ENCODE results near the gene CPNE7.

CPNE7 gene

GRCh38 chr16:89552329-89552728, 23.2 kb upstream of the CPNE7 start:
- Histone ChIP-seq H3K27me3 (replicated peaks; ENCODE audit: control insufficient read depth, insufficient read depth, low read length) (no peaks in the 10 kb centered on the region), H3K4me3 (replicated peaks; ENCODE audit: low read depth, low read length) (no peak overlapping the region), H3K36me3 (ENCODE audit: control insufficient read depth, insufficient read depth, low read length) (peaks cover 35% of the 10 kb centered on the region)
- DNase-seq (ENCODE audit: extremely low read depth, insufficient read length), result no peak
- TF ChIP-seq CTCF (IDR thresholded peaks at IDR 0.05; ENCODE audit: insufficient read depth, low read length, poor library complexity, severe bottlenecking), result no peak

- Histone ChIP-seq H3K4me3 (replicated peaks; ENCODE audit: low read depth, low read length) (no peak overlapping the region), H3K27me3 (replicated peaks; ENCODE audit: control insufficient read depth, insufficient read depth, low read length) (no peaks in the 10 kb centered on the region), H3K36me3 (ENCODE audit: control insufficient read depth, insufficient read depth, low read length) (peaks cover 33% of the 10 kb centered on the region)
- DNase-seq (ENCODE audit: extremely low read depth, insufficient read length), result no peak
- TF ChIP-seq CTCF (IDR thresholded peaks at IDR 0.05; ENCODE audit: insufficient read depth, low read length, poor library complexity, severe bottlenecking), result no peak
Observed at GRCh38 chr16:89552913-89553312, 22.6 kb upstream of the CPNE7 start.

DNA sequence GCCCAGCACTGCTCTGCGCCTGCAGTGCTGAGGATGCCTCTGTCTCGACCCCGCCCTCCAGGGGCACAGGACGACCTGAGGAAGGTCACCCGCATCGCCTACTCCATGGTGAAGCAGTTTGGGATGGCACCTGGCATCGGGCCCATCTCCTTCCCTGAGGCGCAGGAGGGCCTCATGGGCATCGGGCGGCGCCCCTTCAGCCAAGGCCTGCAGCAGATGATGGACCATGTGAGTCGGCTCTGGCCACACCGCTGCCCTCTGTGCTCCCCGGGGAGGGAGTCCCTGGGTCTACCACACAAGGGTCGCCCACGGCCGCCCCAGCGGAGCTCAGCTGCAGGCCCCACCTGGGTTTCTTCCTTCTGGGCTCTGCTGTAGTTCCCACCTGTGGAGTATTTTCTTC, 21.8 kb upstream of the CPNE7 start:
- Histone ChIP-seq H3K4me3 (replicated peaks; ENCODE audit: low read depth, low read length) (no peak overlapping the region), H3K27me3 (replicated peaks; ENCODE audit: control insufficient read depth, insufficient read depth, low read length) (no peaks in the 10 kb centered on the region), H3K36me3 (ENCODE audit: control insufficient read depth, insufficient read depth, low read length) (peaks cover 32% of the 10 kb centered on the region)
- DNase-seq (ENCODE audit: extremely low read depth, insufficient read length), result no peak
- TF ChIP-seq CTCF (IDR thresholded peaks at IDR 0.05; ENCODE audit: insufficient read depth, low read length, poor library complexity, severe bottlenecking), result no peak

- no peak for DNase-seq (ENCODE audit: extremely low read depth, insufficient read length)
- H3K4me3 ChIP-seq (replicated peaks; ENCODE audit: low read depth, low read length), result no peak overlapping the region
- peaks cover 31% of the 10 kb centered on the region for H3K36me3 ChIP-seq (ENCODE audit: control insufficient read depth, insufficient read depth, low read length)
- no peaks in the 10 kb centered on the region for H3K27me3 ChIP-seq (replicated peaks; ENCODE audit: control insufficient read depth, insufficient read depth, low read length)
- TF ChIP-seq CTCF (IDR thresholded peaks at IDR 0.05; ENCODE audit: insufficient read depth, low read length, poor library complexity, severe bottlenecking), result no peak
Observed at GRCh38 chr16:89554343-89554742, 21.2 kb upstream of the CPNE7 start.

- Histone ChIP-seq H3K4me3 (replicated peaks; ENCODE audit: low read depth, low read length) (no peak overlapping the region), H3K36me3 (ENCODE audit: control insufficient read depth, insufficient read depth, low read length) (peaks cover 29% of the 10 kb centered on the region), H3K27me3 (replicated peaks; ENCODE audit: control insufficient read depth, insufficient read depth, low read length) (no peaks in the 10 kb centered on the region)
- no peak for TF ChIP-seq CTCF (IDR thresholded peaks at IDR 0.05; ENCODE audit: insufficient read depth, low read length, poor library complexity, severe bottlenecking)
- no peak for DNase-seq (ENCODE audit: extremely low read depth, insufficient read length)
Observed at GRCh38 chr16:89555265-89555664, 20.3 kb upstream of the CPNE7 start.

DNA sequence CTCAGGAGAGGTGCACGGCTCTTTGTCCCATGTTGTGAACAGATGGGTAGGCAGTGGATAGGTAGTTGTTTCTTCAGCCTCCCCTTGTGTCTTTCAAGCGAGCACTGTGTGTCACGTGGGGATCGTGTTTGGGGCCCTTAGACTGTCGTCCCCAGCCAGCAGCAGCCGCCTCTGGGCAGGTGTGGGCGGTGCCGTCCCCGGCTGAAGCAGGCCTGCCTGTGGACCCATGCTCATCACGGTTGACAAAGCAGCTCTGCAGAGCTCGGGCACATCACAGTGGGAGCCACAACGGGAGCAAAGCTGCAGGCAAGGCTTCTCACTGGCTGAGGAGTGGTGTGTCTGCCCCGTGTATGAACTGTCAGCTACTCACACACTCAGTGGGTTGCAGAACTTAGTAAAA, 19.8 kb upstream of the CPNE7 start:
- DNase-seq (ENCODE audit: extremely low read depth, insufficient read length), result no peak
- TF ChIP-seq CTCF (IDR thresholded peaks at IDR 0.05; ENCODE audit: insufficient read depth, low read length, poor library complexity, severe bottlenecking), result no peak
- Histone ChIP-seq H3K36me3 (ENCODE audit: control insufficient read depth, insufficient read depth, low read length) (peaks cover 29% of the 10 kb centered on the region), H3K27me3 (replicated peaks; ENCODE audit: control insufficient read depth, insufficient read depth, low read length) (no peaks in the 10 kb centered on the region), H3K4me3 (replicated peaks; ENCODE audit: low read depth, low read length) (no peak overlapping the region)
